ENCODE data around the gene TAS2R43. TPM values are rescaled to one million over a fixed set of nuclear protein-coding genes. Genes with fewer than 3 reads are reported as not detected.

Gene TAS2R43, protein sequence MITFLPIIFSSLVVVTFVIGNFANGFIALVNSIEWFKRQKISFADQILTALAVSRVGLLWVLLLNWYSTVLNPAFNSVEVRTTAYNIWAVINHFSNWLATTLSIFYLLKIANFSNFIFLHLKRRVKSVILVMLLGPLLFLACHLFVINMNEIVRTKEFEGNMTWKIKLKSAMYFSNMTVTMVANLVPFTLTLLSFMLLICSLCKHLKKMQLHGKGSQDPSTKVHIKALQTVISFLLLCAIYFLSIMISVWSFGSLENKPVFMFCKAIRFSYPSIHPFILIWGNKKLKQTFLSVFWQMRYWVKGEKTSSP
- not detected for polyA plus RNA-seq (2013, experiment 1 of 2)
- not detected for polyA plus RNA-seq (2013, experiment 2 of 2)

DNA sequence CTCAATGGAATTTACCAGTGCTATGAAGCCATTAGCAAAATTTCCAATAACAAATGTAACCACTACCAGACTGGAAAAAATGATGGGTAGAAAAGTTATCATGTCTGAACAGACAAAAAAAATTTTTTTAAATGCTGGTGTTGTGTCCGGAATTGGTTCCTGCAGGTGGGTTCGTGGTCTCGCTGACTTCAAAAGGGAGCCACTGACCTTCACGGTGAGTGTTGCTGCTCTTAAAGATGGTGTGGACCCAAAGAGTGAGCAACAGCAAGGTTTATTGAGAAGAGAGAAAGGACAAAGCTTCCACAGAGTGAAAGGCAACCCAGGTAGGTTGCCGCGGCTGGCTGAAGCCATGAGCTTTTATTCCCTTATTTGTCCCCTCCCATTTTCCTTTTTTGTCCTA lies at the start of gene TAS2R43:
TSS of gene TAS2R43 (minus strand) at position 186 of the 400 bp plus-strand sequence. CDS start at position 102, 84 bp downstream.
- H3K9ac ChIP-seq (ENCODE audit: low read length) = no peak within 1 kb of the TSS

DNA sequence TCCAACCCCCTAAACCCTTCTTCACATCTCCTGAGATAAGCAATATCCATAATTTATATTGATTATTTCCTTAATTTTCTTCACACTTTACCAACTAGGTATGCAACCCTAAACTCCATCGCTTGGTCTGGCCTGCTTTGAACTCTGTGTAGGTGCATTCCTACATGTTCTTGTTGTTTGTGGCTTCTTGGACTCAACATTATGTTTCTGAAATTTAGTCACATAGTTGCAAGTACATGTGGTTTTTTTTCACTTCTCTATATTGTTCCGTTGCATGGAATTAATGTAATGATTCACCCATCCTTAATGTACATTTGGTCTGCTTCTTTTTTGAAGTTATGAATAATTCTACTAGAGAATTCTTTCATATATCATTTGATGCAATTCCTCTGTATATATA lies 44.0 kb upstream of the TAS2R43 start:
- H3K4ac ChIP-seq (ENCODE audit: low read depth in 1 of 2, low read length in 2 of 2) = no peak overlapping the region
- H3K4me1 ChIP-seq (ENCODE audit: control insufficient read depth, insufficient read depth, low read depth, low read length) = peaks cover 2% of the 10 kb centered on the region
- no peak overlapping the region for H3K14ac ChIP-seq (ENCODE audit: low read length in 2 of 2)
- no peak overlapping the region for H2BK120ac ChIP-seq (ENCODE audit: low read depth, low read length)
- peaks cover 11% of the 10 kb centered on the region for H3K79me1 ChIP-seq (replicated peaks; ENCODE audit: low read length, poor library complexity, severe bottlenecking)
- no peak overlapping the region for H3K18ac ChIP-seq (ENCODE audit: low read depth in 1 of 2, low read length in 2 of 2)
- no peak overlapping the region for H3K9ac ChIP-seq (ENCODE audit: low read length)
- no peak overlapping the region for H3K4me3 ChIP-seq (ENCODE audit: insufficient read depth in 1 of 2, low read depth in 1 of 2, low read length in 2 of 2)
- H3K27ac ChIP-seq (ENCODE audit: low read length, poor library complexity, severe bottlenecking) = no peak overlapping the region
- H3K23ac ChIP-seq (ENCODE audit: low read length in 2 of 2) = no peak overlapping the region
- H2BK12ac ChIP-seq (ENCODE audit: low read length in 2 of 2) = no peak overlapping the region
- H2BK5ac ChIP-seq (ENCODE audit: low read depth, low read length, poor library complexity, severe bottlenecking) = no peak overlapping the region
- no peak overlapping the region for H2AFZ ChIP-seq (ENCODE audit: low read depth, low read length)
- H3K4me2 ChIP-seq (ENCODE audit: low read length, poor library complexity, severe bottlenecking) = no peak overlapping the region
- no peaks in the 10 kb centered on the region for H3K36me3 ChIP-seq (ENCODE audit: control insufficient read depth in 1 of 2, insufficient read depth in 2 of 2, low read depth in 1 of 2, low read length in 2 of 2)
- no peak overlapping the region for H4K91ac ChIP-seq (ENCODE audit: low read length)
- H3K27me3 ChIP-seq (ENCODE audit: control insufficient read depth in 1 of 2, insufficient read depth in 1 of 2, low read length in 2 of 2) = no peaks in the 10 kb centered on the region
- DNase-seq = no peak
- no peak overlapping the region for H4K8ac ChIP-seq (ENCODE audit: low read length)
- H2AK5ac ChIP-seq (ENCODE audit: low read length, severe bottlenecking) = no peak overlapping the region
- WGBS = 71% methylated on average over 1 of the region's 2 CpGs
- no peak overlapping the region for H2BK15ac ChIP-seq (ENCODE audit: low read depth, poor library complexity, severe bottlenecking)
- no peaks in the 10 kb centered on the region for H3K9me3 ChIP-seq (ENCODE audit: control insufficient read depth, low read length)

More for the DNA sequence above, at the start of gene TAS2R43:
- H2BK5ac ChIP-seq (ENCODE audit: low read depth, low read length, poor library complexity, severe bottlenecking) = no peak within 1 kb of the TSS
- H2AFZ ChIP-seq (ENCODE audit: low read depth, low read length) = no peak within 1 kb of the TSS
- H3K4ac ChIP-seq (ENCODE audit: low read depth in 1 of 2, low read length in 2 of 2) = no peak within 1 kb of the TSS
- H3K79me1 ChIP-seq (replicated peaks; ENCODE audit: low read length, poor library complexity, severe bottlenecking) = peaks cover 5% of the 10 kb centered on the region
- no peak within 1 kb of the TSS for H4K8ac ChIP-seq (ENCODE audit: low read length)
- no peak within 1 kb of the TSS for H3K27ac ChIP-seq (ENCODE audit: low read length, poor library complexity, severe bottlenecking)
- no peak within 1 kb of the TSS for H2BK15ac ChIP-seq (ENCODE audit: low read depth, poor library complexity, severe bottlenecking)
- 99% methylated on average over 4 of the region's 6 CpGs for WGBS
- no peak within 1 kb of the TSS for H2AK5ac ChIP-seq (ENCODE audit: low read length, severe bottlenecking)
- H3K4me3 ChIP-seq (ENCODE audit: insufficient read depth in 1 of 2, low read depth in 1 of 2, low read length in 2 of 2) = no peak within 1 kb of the TSS
- no peak within 1 kb of the TSS for H3K4me2 ChIP-seq (ENCODE audit: low read length, poor library complexity, severe bottlenecking)
- H2BK12ac ChIP-seq (ENCODE audit: low read length in 2 of 2) = no peak within 1 kb of the TSS
- no peak within 1 kb of the TSS for H3K14ac ChIP-seq (ENCODE audit: low read length in 2 of 2)
- no peak for DNase-seq
- H3K36me3 ChIP-seq (ENCODE audit: control insufficient read depth in 1 of 2, insufficient read depth in 2 of 2, low read depth in 1 of 2, low read length in 2 of 2) = no peaks in the 10 kb centered on the region
- no peak within 1 kb of the TSS for H3K23ac ChIP-seq (ENCODE audit: low read length in 2 of 2)
- H3K27me3 ChIP-seq (ENCODE audit: control insufficient read depth in 1 of 2, insufficient read depth in 1 of 2, low read length in 2 of 2) = no peaks in the 10 kb centered on the region
- H4K91ac ChIP-seq (ENCODE audit: low read length) = no peak within 1 kb of the TSS
- no peak within 1 kb of the TSS for H3K18ac ChIP-seq (ENCODE audit: low read depth in 1 of 2, low read length in 2 of 2)
- no peaks in the 10 kb centered on the region for H3K4me1 ChIP-seq (ENCODE audit: control insufficient read depth, insufficient read depth, low read depth, low read length)
- no peaks in the 10 kb centered on the region for H3K9me3 ChIP-seq (ENCODE audit: control insufficient read depth, low read length)
- no peak within 1 kb of the TSS for H2BK120ac ChIP-seq (ENCODE audit: low read depth, low read length)

DNA sequence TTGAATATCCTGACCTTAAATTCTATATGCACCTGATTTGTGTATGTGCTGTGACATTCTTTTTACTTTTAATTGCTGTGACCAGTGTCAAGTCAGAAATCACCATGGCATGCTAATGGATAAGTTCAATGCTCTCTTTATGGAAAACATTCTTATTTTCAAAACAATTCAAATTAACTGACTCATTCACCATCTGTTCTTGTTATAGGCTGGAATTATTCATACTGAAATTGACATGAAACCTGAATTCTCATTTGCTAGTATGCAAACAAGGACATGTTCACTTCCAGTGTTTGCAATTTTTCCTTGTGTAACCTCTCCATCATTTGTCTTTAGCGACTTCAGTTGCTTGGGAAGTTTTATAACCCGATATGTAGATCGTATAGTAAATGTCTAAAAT lies 42.2 kb upstream of the TAS2R43 start, which contains the start of gene TAS2R30:
TSS of gene TAS2R30 (minus strand) at position 340 of the 400 bp plus-strand sequence. CDS start 400 bp downstream, outside the sequence.
- H4K8ac ChIP-seq (ENCODE audit: low read length) = no peak within 1 kb of the TSS
- peaks cover 24% of the 10 kb centered on the region for H3K79me1 ChIP-seq (replicated peaks; ENCODE audit: low read length, poor library complexity, severe bottlenecking)
- no peak within 1 kb of the TSS for H3K18ac ChIP-seq (ENCODE audit: low read depth in 1 of 2, low read length in 2 of 2)
- 100% methylated on average over 2 of the region's 3 CpGs for WGBS
- H2BK120ac ChIP-seq (ENCODE audit: low read depth, low read length) = no peak within 1 kb of the TSS
- no peak within 1 kb of the TSS for H2AFZ ChIP-seq (ENCODE audit: low read depth, low read length)
- DNase-seq = no peak
- no peak within 1 kb of the TSS for H3K4me3 ChIP-seq (ENCODE audit: insufficient read depth in 1 of 2, low read depth in 1 of 2, low read length in 2 of 2)
- no peak within 1 kb of the TSS for H3K9ac ChIP-seq (ENCODE audit: low read length)
- peaks cover 2% of the 10 kb centered on the region for H3K4me1 ChIP-seq (ENCODE audit: control insufficient read depth, insufficient read depth, low read depth, low read length)
- H3K4ac ChIP-seq (ENCODE audit: low read depth in 1 of 2, low read length in 2 of 2) = no peak within 1 kb of the TSS
- H3K4me2 ChIP-seq (ENCODE audit: low read length, poor library complexity, severe bottlenecking) = no peak within 1 kb of the TSS
- peaks cover 0 to 3% of the 10 kb centered on the region in 2 experiments for H3K36me3 ChIP-seq (ENCODE audit: control insufficient read depth in 1 of 2, insufficient read depth in 2 of 2, low read depth in 1 of 2, low read length in 2 of 2)
- no peak within 1 kb of the TSS for H3K27ac ChIP-seq (ENCODE audit: low read length, poor library complexity, severe bottlenecking)
- no peaks in the 10 kb centered on the region for H3K27me3 ChIP-seq (ENCODE audit: control insufficient read depth in 1 of 2, insufficient read depth in 1 of 2, low read length in 2 of 2)
- H2BK5ac ChIP-seq (ENCODE audit: low read depth, low read length, poor library complexity, severe bottlenecking) = no peak within 1 kb of the TSS
- H3K23ac ChIP-seq (ENCODE audit: low read length in 2 of 2) = no peak within 1 kb of the TSS
- no peak within 1 kb of the TSS for H2AK5ac ChIP-seq (ENCODE audit: low read length, severe bottlenecking)
- no peak within 1 kb of the TSS for H3K14ac ChIP-seq (ENCODE audit: low read length in 2 of 2)
- H2BK12ac ChIP-seq (ENCODE audit: low read length in 2 of 2) = no peak within 1 kb of the TSS
- H2BK15ac ChIP-seq (ENCODE audit: low read depth, poor library complexity, severe bottlenecking) = no peak within 1 kb of the TSS
- H4K91ac ChIP-seq (ENCODE audit: low read length) = no peak within 1 kb of the TSS
- H3K9me3 ChIP-seq (ENCODE audit: control insufficient read depth, low read length) = no peaks in the 10 kb centered on the region

DNA sequence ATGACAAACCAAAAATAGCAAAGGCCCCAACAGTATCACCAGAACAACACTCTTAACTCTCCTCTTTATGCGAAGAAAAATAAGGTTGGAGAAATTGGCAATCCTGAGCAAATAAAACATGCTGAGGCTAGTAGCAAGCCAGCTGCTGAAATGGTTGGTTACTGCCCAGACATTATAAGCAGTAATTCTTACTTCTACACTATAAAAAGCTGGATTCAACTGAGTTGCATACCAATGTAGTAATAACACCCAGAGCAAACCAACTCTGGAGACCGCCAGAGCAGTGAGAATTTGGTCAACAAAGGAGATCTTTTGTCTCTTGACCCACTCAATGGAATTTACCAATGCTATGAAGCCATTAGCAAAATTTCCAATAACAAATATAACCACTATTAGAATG lies 41.7 kb upstream of the TAS2R43 start:
- no peak overlapping the region for H3K4me2 ChIP-seq (ENCODE audit: low read length, poor library complexity, severe bottlenecking)
- peaks cover 4% of the 10 kb centered on the region for H3K4me1 ChIP-seq (ENCODE audit: control insufficient read depth, insufficient read depth, low read depth, low read length)
- H4K8ac ChIP-seq (ENCODE audit: low read length) = no peak overlapping the region
- H3K4me3 ChIP-seq (ENCODE audit: insufficient read depth in 1 of 2, low read depth in 1 of 2, low read length in 2 of 2) = no peak overlapping the region
- no peak overlapping the region for H3K23ac ChIP-seq (ENCODE audit: low read length in 2 of 2)
- H3K36me3 ChIP-seq (ENCODE audit: control insufficient read depth in 1 of 2, insufficient read depth in 2 of 2, low read depth in 1 of 2, low read length in 2 of 2) = peaks cover 0 to 8% of the 10 kb centered on the region in 2 experiments
- no peak overlapping the region for H2AFZ ChIP-seq (ENCODE audit: low read depth, low read length)
- no peak overlapping the region for H3K9ac ChIP-seq (ENCODE audit: low read length)
- no peaks in the 10 kb centered on the region for H3K9me3 ChIP-seq (ENCODE audit: control insufficient read depth, low read length)
- H3K4ac ChIP-seq (ENCODE audit: low read depth in 1 of 2, low read length in 2 of 2) = no peak overlapping the region
- DNase-seq = no peak
- H3K27me3 ChIP-seq (ENCODE audit: control insufficient read depth in 1 of 2, insufficient read depth in 1 of 2, low read length in 2 of 2) = no peaks in the 10 kb centered on the region
- no peak overlapping the region for H3K14ac ChIP-seq (ENCODE audit: low read length in 2 of 2)
- 100% methylated on average over 2 of the region's 2 CpGs for WGBS
- H2BK12ac ChIP-seq (ENCODE audit: low read length in 2 of 2) = no peak overlapping the region
- H2BK15ac ChIP-seq (ENCODE audit: low read depth, poor library complexity, severe bottlenecking) = no peak overlapping the region
- no peak overlapping the region for H3K18ac ChIP-seq (ENCODE audit: low read depth in 1 of 2, low read length in 2 of 2)
- H2AK5ac ChIP-seq (ENCODE audit: low read length, severe bottlenecking) = no peak overlapping the region
- H4K91ac ChIP-seq (ENCODE audit: low read length) = no peak overlapping the region
- no peak overlapping the region for H2BK120ac ChIP-seq (ENCODE audit: low read depth, low read length)
- H2BK5ac ChIP-seq (ENCODE audit: low read depth, low read length, poor library complexity, severe bottlenecking) = no peak overlapping the region
- peaks cover 26% of the 10 kb centered on the region for H3K79me1 ChIP-seq (replicated peaks; ENCODE audit: low read length, poor library complexity, severe bottlenecking)
- no peak overlapping the region for H3K27ac ChIP-seq (ENCODE audit: low read length, poor library complexity, severe bottlenecking)

Data from mesenchymal stem cell (in vitro differentiated cells and primary cell).